H1 (cell line): ENCODE data around the gene EVA1C. TPM values are rescaled to one million over a fixed set of nuclear protein-coding genes. Genes with fewer than 3 reads are reported as not detected.

ENCODE experiments used
- CTBP2 ChIP-seq: IDR thresholded peaks from 2 replicates; pipeline ENCODE4 v1.7.0; 2011; ENCODE audit warnings: borderline replicate concordance, mild to moderate bottlenecking, moderate library complexity, mixed read lengths, low read length; ENCODE audit not compliant: insufficient read depth, insufficient read length
- GABPA ChIP-seq: IDR thresholded peaks from 2 replicates; pipeline ENCODE4 v1.6.1; 2011; ENCODE audit warnings: mild to moderate bottlenecking, low read length, moderate library complexity, borderline replicate concordance; ENCODE audit not compliant: insufficient read depth
- HDAC2 ChIP-seq, 2 experiments: fragments of 300-600 bp in 1 of 2; sonication (generic) in 1 of 2; IDR thresholded peaks; 2 replicates each; pipeline ENCODE4 v1.6.1; 2011 to 2012; ENCODE audit warnings: low read depth in 2 of 2, low read length in 2 of 2, mild to moderate bottlenecking in 2 of 2, moderate library complexity in 2 of 2, borderline replicate concordance in 1 of 2, inconsistent platforms in 1 of 2
- HDAC6 ChIP-seq: IDR thresholded peaks from one replicate; pipeline ENCODE4 v1.7.1; 2012; ENCODE audit warnings: low read depth, mild to moderate bottlenecking, inconsistent platforms, low read length, moderate library complexity
- KDM5A ChIP-seq: fragments of 200-600 bp; IDR thresholded peaks from 2 replicates; pipeline ENCODE4 v1.7.1; 2012; ENCODE audit warnings: mild to moderate bottlenecking, low read length, inconsistent platforms, mixed read lengths
- SP2 ChIP-seq: IDR thresholded peaks from 2 replicates; pipeline ENCODE4 v1.6.1; 2012; ENCODE audit warnings: mild to moderate bottlenecking, low read length, inconsistent platforms
- TAF7 ChIP-seq: optimal IDR thresholded peaks from 2 replicates; pipeline ENCODE3; 2011; ENCODE audit warnings: low read depth, mild to moderate bottlenecking, inconsistent platforms, low read length, moderate library complexity, borderline replicate concordance
- polyA plus RNA-seq, 7 experiments: library from polyadenylated mRNA; depleted of rRNA in 3 of 7; stranded (reverse) in 5 of 7; unstranded in 2 of 7; fragments of >200 nt in 5 of 7; fragments of 200-250 nt in 2 of 7; gene quantifications; 1 replicate in 5 of 7; 2 replicates in 1 of 7; 4 replicates in 1 of 7; pipeline versions ENCODE4 v1.2.1 to v1.2.3, GENCODE V29; 2011 to 2013; ENCODE audit warnings: missing spikeins in 2 of 7, mixed read lengths in 2 of 7
- total RNA-seq: library from RNA; stranded (reverse); fragmentation: NEBNext Ultra II Directional; extraction: Animal tissue kit (Norgen Biotek cat#: 25700); gene quantifications from 2 replicates; pipeline ENCODE4 v1.2.1, GENCODE V29; 2021

Gene EVA1C
- total and polyA plus RNA-seq, 2 of the 8 experiments (the other 6 are each of a cell fraction or from before 2014, with no cell fraction given), result 2.6 to 3.6 TPM

- TF ChIP-seq SP2, result no peak
- TF ChIP-seq GABPA, result no peak
- no peak for TF ChIP-seq CTBP2
- no peak for TF ChIP-seq KDM5A
- TF ChIP-seq TAF7, result no peak
- no peak for TF ChIP-seq HDAC2 (IDR thresholded peaks at IDR 0.05; ENCODE audit: borderline replicate concordance in 1 of 2, low read depth in 2 of 2, low read length in 2 of 2)
- TF ChIP-seq HDAC6, result no peak
Observed at GRCh38 chr21:32371913-32372314, 40.6 kb upstream of the EVA1C start (continued).
